Subcutaneous adipose tissue (tissue), 4 donors: ENCODE results near the gene UBAC1. TPM values are rescaled to one million over a fixed set of nuclear protein-coding genes. Genes with fewer than 3 reads are reported as not detected.

ENCODE experiments used
- total RNA-seq, 4 donors: library from RNA; depleted of rRNA; stranded (reverse); fragments of >200 nt; gene quantifications; one replicate each; pipeline ENCODE4 v1.1.0, GENCODE V29; 2016
- TF ChIP-seq, protein P1 (sequence below): fragments of 450-650 bp; IDR thresholded peaks from one replicate; pipeline ENCODE4 v1.5.1; 2016; ENCODE audit warnings: low read depth, mild to moderate bottlenecking, control low read depth, antibody characterized with exemption, moderate library complexity

The UBAC1 gene
- total RNA-seq, 4 donors from 2014 or later: 32.4 to 56.9 (median 51.2) TPM

DNA sequence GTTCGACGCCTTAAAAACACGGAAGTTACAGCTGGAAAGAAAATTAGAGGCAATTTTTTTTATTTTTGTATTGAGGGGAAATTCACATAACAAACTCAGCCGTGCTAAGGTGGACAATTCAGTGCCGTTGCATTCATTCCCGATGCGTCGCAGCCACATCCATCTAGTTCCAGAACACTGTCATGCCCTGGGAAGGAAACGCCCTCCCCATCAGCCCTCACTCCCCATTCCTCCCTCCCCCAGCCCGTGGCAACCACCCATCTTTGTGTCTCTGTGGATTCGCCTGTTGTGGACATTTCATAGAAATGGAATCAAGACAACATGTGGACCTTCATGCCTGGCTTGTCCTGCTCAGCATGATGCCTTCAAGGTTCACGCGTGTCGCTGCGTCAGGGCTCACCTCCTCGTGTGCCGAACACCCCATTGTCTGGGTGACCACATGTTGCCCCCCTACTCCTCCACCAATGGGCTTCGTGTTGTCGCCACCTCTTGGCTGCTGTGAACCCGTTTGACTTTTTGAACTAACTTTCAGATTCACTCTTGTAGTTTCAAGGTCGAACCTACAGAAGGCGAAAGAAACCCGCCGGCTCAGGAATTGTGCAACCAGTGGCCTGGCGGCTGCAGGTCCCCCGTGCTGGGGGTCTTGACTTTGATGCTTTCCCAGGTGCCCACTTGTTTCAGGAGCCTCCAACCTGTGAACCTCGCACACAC is 36.4 kb downstream of the UBAC1 start:
- TF ChIP-seq, protein P1, sequence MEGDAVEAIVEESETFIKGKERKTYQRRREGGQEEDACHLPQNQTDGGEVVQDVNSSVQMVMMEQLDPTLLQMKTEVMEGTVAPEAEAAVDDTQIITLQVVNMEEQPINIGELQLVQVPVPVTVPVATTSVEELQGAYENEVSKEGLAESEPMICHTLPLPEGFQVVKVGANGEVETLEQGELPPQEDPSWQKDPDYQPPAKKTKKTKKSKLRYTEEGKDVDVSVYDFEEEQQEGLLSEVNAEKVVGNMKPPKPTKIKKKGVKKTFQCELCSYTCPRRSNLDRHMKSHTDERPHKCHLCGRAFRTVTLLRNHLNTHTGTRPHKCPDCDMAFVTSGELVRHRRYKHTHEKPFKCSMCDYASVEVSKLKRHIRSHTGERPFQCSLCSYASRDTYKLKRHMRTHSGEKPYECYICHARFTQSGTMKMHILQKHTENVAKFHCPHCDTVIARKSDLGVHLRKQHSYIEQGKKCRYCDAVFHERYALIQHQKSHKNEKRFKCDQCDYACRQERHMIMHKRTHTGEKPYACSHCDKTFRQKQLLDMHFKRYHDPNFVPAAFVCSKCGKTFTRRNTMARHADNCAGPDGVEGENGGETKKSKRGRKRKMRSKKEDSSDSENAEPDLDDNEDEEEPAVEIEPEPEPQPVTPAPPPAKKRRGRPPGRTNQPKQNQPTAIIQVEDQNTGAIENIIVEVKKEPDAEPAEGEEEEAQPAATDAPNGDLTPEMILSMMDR: no peak

DNA sequence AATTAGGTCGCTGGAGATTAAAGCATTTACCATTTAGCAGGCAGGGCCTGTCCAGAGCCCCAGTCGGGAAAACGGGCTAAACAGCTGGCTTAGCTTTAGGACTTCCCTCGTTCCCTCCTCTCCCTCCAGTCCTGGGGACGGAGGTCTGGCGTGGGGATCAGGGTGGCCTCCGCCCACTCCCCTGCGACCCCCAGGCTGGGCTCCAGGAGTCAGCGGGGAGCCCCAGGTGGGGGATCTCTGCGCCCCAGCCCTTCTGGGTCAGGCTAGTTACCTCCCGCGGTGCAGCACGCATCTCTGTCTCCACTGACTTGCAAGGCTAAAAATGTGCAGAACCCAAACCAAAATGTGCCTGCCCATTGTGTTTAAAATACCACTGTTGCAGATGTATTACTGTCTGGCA is 37.7 kb downstream of the UBAC1 start:
- TF ChIP-seq, protein P1: no peak

- TF ChIP-seq, protein P1: no peak
These were observed 39.3 kb downstream of the UBAC1 start for GRCh38 chr9:135921749-135922310.

- TF ChIP-seq, protein P1: no peak
These were observed 40.1 kb downstream of the UBAC1 start for GRCh38 chr9:135920973-135921585.

GRCh38 chr9:135920256-135920930 is 40.8 kb downstream of the UBAC1 start:
- TF ChIP-seq, protein P1: no peak

DNA sequence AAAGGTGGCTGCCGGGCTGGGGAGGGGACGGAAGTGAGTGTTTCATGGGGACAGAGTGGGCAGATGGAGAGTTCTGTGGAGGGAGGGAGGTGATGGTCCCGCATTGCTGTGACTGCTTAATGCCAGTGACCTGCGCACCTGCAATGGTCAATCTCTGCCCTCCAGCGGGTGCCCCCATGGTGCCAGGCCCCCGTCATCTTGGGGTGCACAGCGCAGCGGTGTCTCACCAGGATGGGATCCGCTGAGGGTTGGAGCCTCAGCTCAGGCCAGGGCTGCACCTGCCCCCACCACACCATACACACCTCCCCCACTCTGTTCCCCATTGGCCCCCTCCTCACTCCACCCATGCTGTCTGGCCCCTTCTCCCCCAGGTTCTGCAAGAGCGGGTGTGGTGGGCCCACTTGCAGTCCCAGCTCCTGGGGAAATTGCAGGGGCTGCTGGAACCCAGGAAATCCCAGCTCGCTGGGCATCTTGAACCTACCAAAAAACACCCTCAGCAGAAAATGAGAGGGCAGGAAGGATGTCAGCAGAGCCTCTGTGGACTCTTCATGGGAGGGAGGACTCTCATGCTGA is 41.8 kb downstream of the UBAC1 start:
- TF ChIP-seq, protein P1: no peak

DNA sequence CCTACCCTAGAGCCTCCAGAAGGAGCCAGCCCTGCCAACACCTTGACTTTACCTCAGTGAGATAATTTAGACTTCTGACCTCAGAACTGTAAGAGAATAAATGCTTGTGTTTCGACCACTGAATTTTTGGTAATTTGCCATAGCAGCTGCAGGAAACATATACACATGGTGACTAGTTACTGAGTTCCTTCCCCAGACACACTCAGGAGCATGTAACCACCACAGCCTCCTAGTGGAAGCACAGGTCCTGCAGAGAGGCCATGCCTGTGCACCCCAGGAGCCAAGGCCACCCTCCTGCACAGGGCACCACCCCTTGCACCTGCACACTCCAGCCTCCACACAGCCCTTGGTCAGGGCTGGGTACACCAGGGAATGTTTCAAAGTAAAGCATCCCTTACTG is 46.3 kb downstream of the UBAC1 start:
- TF ChIP-seq, protein P1: no peak
